Activated CD8-positive, alpha-beta memory T cell treated with anti-CD3 and anti-CD28 coated beads, Interleukin-2, amount 50 U/mL, for 24 hours (primary cell): ENCODE data around the gene GLG1.

ENCODE experiments used
- DNase-seq: peaks from one replicate; pipeline ENCODE4 v3.0.0-alpha.2; 2020; ENCODE audit errors: extremely low read depth

The GLG1 gene

GRCh38 chr16:74472540-74472939, 134.4 kb downstream of the GLG1 start:
- DNase-seq: no peak

- DNase-seq: no peak
Measured at GRCh38 chr16:74472010-74472409, 134.9 kb downstream of the GLG1 start.

- DNase-seq: no peak
Measured at GRCh38 chr16:74469946-74470478, 136.9 kb downstream of the GLG1 start.

- DNase-seq: no peak
Measured at GRCh38 chr16:74468807-74469525, 137.9 kb downstream of the GLG1 start.

GRCh38 chr16:74466872-74467271, 140.0 kb downstream of the GLG1 start:
- DNase-seq: no peak

- DNase-seq: no peak
Measured at GRCh38 chr16:74465851-74466685, 140.8 kb downstream of the GLG1 start.

GRCh38 chr16:74465281-74465680, 141.6 kb downstream of the GLG1 start:
- no peak for DNase-seq

GRCh38 chr16:74463888-74464287, 143.0 kb downstream of the GLG1 start:
- DNase-seq: no peak

- DNase-seq: no peak
Measured at GRCh38 chr16:74462361-74462760, 144.6 kb downstream of the GLG1 start.

GRCh38 chr16:74461826-74462225, 145.1 kb downstream of the GLG1 start:
- DNase-seq: no peak

GRCh38 chr16:74460542-74460941, 146.4 kb downstream of the GLG1 start:
- DNase-seq: no peak

- no peak for DNase-seq
Measured at GRCh38 chr16:74456290-74456625, 150.7 kb downstream of the GLG1 start.

GRCh38 chr16:74455619-74456289, 151.2 kb downstream of the GLG1 start:
- DNase-seq: no peak

- DNase-seq: no peak
Measured at GRCh38 chr16:74455213-74455612, 151.7 kb downstream of the GLG1 start.

GRCh38 chr16:74451951-74452758, 154.8 kb downstream of the GLG1 start:
- no peak for DNase-seq

- DNase-seq: no peak
Measured at GRCh38 chr16:74450967-74451760, 155.8 kb downstream of the GLG1 start.

- DNase-seq: no peak
Measured at GRCh38 chr16:74450236-74450635, 156.7 kb downstream of the GLG1 start.

GRCh38 chr16:74449470-74449869, 157.4 kb downstream of the GLG1 start:
- no peak for DNase-seq

- DNase-seq: no peak
Measured at GRCh38 chr16:74448990-74449389, 157.9 kb downstream of the GLG1 start.

- no peak for DNase-seq
Measured at GRCh38 chr16:74447578-74447977, 159.3 kb downstream of the GLG1 start.

GRCh38 chr16:74446866-74447265, 160.0 kb downstream of the GLG1 start:
- no peak for DNase-seq
